ENCODE data around the gene TCEA2. TPM values are rescaled to one million over a fixed set of nuclear protein-coding genes. Genes with fewer than 3 reads are reported as not detected.

TCEA2 gene
- polyA plus RNA-seq, 1 experiment = 34.2 TPM

DNA sequence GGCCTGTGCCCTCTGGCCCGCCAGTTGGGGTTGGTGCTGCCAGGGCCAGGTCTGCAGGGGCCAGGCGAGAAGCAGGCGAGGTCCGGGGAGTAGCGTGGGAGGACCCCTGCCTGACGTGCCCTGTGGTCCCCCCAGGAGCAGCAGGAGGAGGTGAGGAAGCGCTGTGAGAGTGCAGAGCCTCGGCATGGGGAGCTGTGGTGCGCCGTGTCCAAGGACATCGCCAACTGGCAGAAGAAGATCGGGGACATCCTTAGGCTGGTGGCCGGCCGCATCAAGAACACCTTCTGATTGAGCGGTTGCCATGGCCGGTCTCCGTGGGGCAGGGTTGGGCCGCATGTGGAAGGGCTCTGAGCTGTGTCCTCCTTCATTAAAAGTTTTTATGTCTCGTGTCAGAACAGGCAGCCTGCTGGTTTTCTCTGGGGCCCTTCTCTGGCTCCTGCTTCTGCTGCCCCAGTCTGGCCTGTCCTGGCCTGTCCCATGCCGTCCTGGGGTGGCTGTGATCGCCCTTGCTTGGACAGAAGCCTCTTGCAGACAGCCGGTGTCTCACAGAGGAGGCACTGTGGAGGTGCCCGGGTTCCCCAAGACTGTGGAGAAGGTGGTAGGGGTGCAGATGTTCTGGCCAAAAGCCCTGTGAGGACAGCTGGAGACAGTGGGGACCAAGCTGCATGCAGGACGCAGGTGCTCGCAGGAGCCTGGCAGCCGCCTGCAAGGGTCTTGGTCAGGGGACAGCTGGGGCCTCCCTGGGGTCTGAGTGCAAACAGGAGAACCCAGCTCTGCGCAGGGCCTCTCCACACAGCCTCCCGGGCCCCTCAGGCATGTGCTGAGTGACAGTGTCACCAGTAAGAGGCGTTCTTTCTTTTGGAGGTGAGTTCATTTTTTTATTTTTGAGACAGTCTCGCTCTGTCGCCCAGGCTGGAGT is 30.0 kb upstream of the TCEA2 start:
- TF ChIP-seq, protein P1, sequence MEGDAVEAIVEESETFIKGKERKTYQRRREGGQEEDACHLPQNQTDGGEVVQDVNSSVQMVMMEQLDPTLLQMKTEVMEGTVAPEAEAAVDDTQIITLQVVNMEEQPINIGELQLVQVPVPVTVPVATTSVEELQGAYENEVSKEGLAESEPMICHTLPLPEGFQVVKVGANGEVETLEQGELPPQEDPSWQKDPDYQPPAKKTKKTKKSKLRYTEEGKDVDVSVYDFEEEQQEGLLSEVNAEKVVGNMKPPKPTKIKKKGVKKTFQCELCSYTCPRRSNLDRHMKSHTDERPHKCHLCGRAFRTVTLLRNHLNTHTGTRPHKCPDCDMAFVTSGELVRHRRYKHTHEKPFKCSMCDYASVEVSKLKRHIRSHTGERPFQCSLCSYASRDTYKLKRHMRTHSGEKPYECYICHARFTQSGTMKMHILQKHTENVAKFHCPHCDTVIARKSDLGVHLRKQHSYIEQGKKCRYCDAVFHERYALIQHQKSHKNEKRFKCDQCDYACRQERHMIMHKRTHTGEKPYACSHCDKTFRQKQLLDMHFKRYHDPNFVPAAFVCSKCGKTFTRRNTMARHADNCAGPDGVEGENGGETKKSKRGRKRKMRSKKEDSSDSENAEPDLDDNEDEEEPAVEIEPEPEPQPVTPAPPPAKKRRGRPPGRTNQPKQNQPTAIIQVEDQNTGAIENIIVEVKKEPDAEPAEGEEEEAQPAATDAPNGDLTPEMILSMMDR (IDR thresholded peaks at IDR 0.05; ENCODE audit: insufficient read depth, low read depth, low read length) = no peak
- Histone ChIP-seq H3K4me3 (ENCODE audit: low read depth, low read length) (no peak overlapping the region), H3K27me3 (ENCODE audit: control insufficient read depth, insufficient read depth, low read length) (0 out of 2 replicates have a peak, but pooled peaks cover 2% of the 10 kb centered on the region), H3K36me3 (ENCODE audit: control insufficient read depth, insufficient read depth, low read length) (peaks cover 25% of the 10 kb centered on the region)
- no peak for DNase-seq (ENCODE audit: low read depth)
- POLR2A ChIA-PET = no interaction called here
- CTCF ChIA-PET = interaction anchor here (0.7 to 1.6 kb wide), 2 partner anchors 25 to 495 kb away, joined by 3 to 4 read pairs; partner anchors contain the start of gene PTK6

DNA sequence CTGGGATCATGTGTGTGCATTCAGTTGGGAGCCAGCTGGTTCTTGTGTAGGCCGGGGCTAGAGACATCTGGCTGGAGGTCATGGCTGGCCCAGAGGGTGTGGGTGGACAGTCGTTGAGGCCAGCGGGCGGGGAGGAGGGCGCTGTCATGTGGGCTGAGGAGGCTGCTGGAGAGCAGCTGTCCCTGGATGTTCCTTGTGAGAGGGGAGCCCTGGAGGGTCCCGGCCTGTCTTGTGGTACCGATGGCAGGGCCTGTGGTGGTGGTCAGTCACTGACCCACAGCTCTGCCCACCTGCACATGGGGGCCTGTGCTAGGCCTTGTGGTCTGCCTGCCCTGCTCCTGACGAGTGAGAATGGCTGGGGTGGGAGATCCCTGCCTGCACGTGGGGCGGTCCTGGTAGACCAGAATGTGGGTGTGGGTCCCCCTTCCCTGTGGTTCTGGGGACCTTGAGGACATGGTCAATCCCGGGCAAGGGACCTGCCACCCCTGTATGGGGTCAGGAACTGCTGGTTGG is 29.0 kb upstream of the TCEA2 start:
- TF ChIP-seq, protein P1 (IDR thresholded peaks at IDR 0.05; ENCODE audit: insufficient read depth, low read depth, low read length) = no peak
- POLR2A ChIA-PET = no interaction called here
- 0 out of 2 replicates have a peak, but pooled peaks cover 2% of the 10 kb centered on the region for H3K27me3 ChIP-seq (ENCODE audit: control insufficient read depth, insufficient read depth, low read length)
- peaks cover 19% of the 10 kb centered on the region for H3K36me3 ChIP-seq (ENCODE audit: control insufficient read depth, insufficient read depth, low read length)
- no peak for DNase-seq (ENCODE audit: low read depth)
- no peak overlapping the region for H3K4me3 ChIP-seq (ENCODE audit: low read depth, low read length)
- CTCF ChIA-PET = interaction anchor here (1.6 to 2.9 kb wide), 2 partner anchors 23 to 497 kb away, joined by 4 to 6 read pairs; partner anchors contain the start of gene PTK6

DNA sequence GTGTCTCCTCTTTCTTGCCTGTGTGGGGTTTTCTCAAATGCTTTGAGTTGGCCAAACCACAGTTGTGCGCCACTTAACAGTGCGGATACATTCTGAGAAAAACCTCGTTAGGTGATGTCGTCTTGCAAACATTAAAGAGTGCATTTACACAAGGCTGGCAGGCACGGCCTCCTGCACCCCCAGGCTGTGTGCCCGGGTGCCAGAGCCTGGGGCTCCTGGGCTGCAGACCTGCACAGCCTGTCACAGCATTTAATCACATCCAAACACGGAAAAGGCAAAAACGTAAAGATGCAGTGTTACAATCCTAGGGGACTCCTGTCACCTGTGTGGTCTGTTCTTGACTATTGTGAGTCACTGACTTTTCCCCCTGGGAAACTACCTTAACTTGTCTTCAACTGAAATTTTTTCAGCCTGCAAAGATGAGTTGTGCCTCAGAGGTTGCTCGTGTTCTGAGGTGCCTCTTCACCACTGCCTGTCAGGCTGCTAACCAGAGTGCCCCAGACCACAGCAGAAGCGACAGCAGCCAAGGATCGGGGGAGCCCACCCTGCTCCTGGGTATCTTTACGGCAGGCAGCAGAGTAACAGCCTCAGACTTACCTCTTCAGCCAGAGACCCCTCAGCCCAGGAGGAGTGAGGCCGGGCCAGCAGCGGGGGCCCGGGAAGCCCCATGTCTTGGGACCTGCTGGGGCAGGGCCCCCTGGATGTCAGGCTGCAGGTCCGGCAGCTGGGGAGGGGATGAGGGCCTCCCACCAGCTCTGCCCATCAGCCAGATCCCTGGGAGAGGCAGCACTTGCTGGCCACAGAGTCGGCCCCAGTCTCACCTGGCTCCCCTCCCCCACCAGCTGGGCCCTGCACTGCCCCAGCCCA is 27.7 kb upstream of the TCEA2 start:
- TF ChIP-seq, protein P1 (IDR thresholded peaks at IDR 0.05; ENCODE audit: insufficient read depth, low read depth, low read length) = no peak
- DNase-seq (ENCODE audit: low read depth) = no peak
- H3K4me3 ChIP-seq (ENCODE audit: low read depth, low read length) = no peak overlapping the region
- peaks cover 9% of the 10 kb centered on the region for H3K36me3 ChIP-seq (ENCODE audit: control insufficient read depth, insufficient read depth, low read length)
- ChIA-PET CTCF (interaction anchor here (2.9 to 4.7 kb wide), 2 partner anchors 22 to 85 kb away, joined by 6 to 35 read pairs; no protein-coding TSS in a partner anchor), POLR2A (no interaction called here)
- H3K27me3 ChIP-seq (ENCODE audit: control insufficient read depth, insufficient read depth, low read length) = peaks cover 4% of the 10 kb centered on the region; the same call in 1 of the 2 replicates

DNA sequence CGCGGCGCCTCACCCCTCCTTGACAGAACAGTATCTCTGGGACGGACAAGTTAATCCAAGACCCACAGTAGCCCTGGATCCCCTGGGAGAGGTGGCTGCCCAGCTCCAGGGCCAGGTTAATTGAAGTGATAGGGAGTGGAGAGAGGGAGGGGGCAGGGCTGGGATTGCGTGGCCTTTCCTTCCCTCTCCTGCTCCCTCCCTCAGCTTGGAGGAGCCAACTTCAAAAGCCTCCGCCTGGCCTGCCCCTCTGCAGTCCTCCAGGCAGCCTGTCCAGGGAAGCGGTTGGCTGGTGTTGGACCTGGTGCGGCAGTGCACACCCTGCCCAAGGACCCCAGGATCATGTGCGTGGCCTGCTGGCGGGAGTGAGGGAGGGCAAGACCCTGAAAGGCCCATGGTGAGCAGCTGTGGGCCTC is 27.1 kb upstream of the TCEA2 start, which contains the start of gene C20orf204:
Gene C20orf204, plus strand, starts transcription at position 250 of the 413 bp plus-strand sequence. Its CDS starts 142 bp downstream, at position 392.
- no peak for DNase-seq (ENCODE audit: low read depth)
- TF ChIP-seq, protein P1 (IDR thresholded peaks at IDR 0.05; ENCODE audit: insufficient read depth, low read depth, low read length) = no peak
- Histone ChIP-seq H3K36me3 (ENCODE audit: control insufficient read depth, insufficient read depth, low read length) (peaks cover 9% of the 10 kb centered on the region), H3K27me3 (ENCODE audit: control insufficient read depth, insufficient read depth, low read length) (peaks cover 10% of the 10 kb centered on the region), H3K4me3 (ENCODE audit: low read depth, low read length) (no peak within 1 kb of the TSS)
- ChIA-PET CTCF (interaction anchor here (2.9 to 4.7 kb wide), 2 partner anchors 22 to 85 kb away, joined by 6 to 35 read pairs; no protein-coding TSS in a partner anchor), POLR2A (no interaction called here)

All from BJ (cell line).